GM18519 (cell line): ENCODE results near the gene CCT6B.
"Not testable (repeated sequence)": the region's sequence is repeated elsewhere in the genome, so short reads cannot be mapped to it uniquely, and the experiment has no call there.

Source experiments
- ATAC-seq: cut with Tn5 transposase; IDR thresholded peaks from one replicate; pipeline ENCODE4 v1.9.1; 2021; ENCODE audit warnings: mild to moderate bottlenecking, moderate library complexity; ENCODE audit not compliant: unreplicated experiment, low FRiP score

The CCT6B gene

GRCh38 chr17:34961093-34961911, at the start of gene CCT6B, which contains the start of gene ZNF830:
TSS of gene CCT6B (minus strand) at chr17:34961460. CDS start at chr17:34961393, 67 bp downstream.
TSS of gene ZNF830 (plus strand) at chr17:34961540. CDS start at chr17:34961567, 27 bp downstream.
- ATAC-seq = peak; percentile 54

GRCh38 chr17:35010093-35010492, 48.8 kb upstream of the CCT6B start:
- no peak for ATAC-seq

GRCh38 chr17:35006961-35007360, 45.7 kb upstream of the CCT6B start:
- no peak for ATAC-seq

- ATAC-seq = no peak
These were observed 45.1 kb upstream of the CCT6B start for GRCh38 chr17:35006345-35006744.

- ATAC-seq = no peak
These were observed 42.5 kb upstream of the CCT6B start for GRCh38 chr17:35003778-35004177.

GRCh38 chr17:35002876-35003551, 41.8 kb upstream of the CCT6B start:
- ATAC-seq = no peak

- no peak for ATAC-seq
These were observed 40.3 kb upstream of the CCT6B start for GRCh38 chr17:35001549-35001948.

GRCh38 chr17:35000965-35001364, 39.7 kb upstream of the CCT6B start:
- not testable (repeated sequence) for ATAC-seq

GRCh38 chr17:34999456-34999855, 38.2 kb upstream of the CCT6B start:
- no peak for ATAC-seq

- ATAC-seq = no peak
These were observed 36.9 kb upstream of the CCT6B start for GRCh38 chr17:34998205-34998604.

GRCh38 chr17:34997355-34997862, 36.1 kb upstream of the CCT6B start:
- ATAC-seq = no peak

GRCh38 chr17:34996422-34997285, 35.4 kb upstream of the CCT6B start:
- no peak for ATAC-seq

GRCh38 chr17:34993031-34993430, 31.8 kb upstream of the CCT6B start:
- ATAC-seq = no peak

- ATAC-seq = no peak
These were observed 30.3 kb upstream of the CCT6B start for GRCh38 chr17:34991606-34992005.

- no peak for ATAC-seq
These were observed 29.7 kb upstream of the CCT6B start for GRCh38 chr17:34990921-34991365.

GRCh38 chr17:34989473-34989872, 28.2 kb upstream of the CCT6B start:
- no peak for ATAC-seq

- no peak for ATAC-seq
These were observed 27.4 kb upstream of the CCT6B start for GRCh38 chr17:34988644-34989043.

GRCh38 chr17:34987232-34987631, 26.0 kb upstream of the CCT6B start:
- no peak for ATAC-seq

GRCh38 chr17:34981538-34982241, 20.4 kb upstream of the CCT6B start:
- no peak for ATAC-seq
